ENCODE data around the gene HSD17B8.

Gene HSD17B8

DNA sequence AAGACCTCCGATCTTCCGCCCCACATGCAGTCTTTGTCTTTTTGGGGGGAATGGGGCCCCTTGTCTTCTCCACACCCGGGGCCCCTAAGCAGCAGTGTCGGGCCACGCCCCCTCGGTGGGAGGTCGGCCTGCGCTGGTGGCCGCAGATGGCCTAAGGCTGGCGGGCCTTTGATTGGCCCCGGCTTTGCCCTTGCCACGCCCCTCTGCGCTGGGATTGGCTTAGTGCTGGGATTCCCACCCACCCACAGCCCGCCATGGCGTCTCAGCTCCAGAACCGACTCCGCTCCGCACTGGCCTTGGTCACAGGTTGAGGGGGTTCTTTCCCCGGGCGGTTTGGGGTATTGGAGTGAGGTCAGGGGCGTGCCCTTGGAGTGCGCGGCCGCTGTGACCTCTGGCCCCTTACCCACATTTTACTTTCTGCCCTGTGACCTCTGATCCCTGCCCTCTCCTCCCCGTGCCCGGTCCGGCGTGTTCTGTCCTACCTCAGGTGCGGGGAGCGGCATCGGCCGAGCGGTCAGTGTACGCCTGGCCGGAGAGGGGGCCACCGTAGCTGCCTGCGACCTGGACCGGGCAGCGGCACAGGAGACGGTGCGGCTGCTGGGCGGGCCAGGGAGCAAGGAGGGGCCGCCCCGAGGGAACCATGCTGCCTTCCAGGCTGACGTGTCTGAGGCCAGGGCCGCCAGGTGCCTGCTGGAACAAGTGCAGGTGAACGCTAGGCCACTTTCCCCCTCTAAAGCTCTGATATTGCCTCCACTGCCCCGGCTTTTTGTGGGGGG lies at the start of gene HSD17B8:
HSD17B8 (plus strand) TSS at position 241 of the 776 bp plus-strand sequence; CDS start at position 255, 14 bp downstream.
- DNase-seq (ENCODE audit: low read depth in 2 of 2), result peak; percentile 80 to 88

DNA sequence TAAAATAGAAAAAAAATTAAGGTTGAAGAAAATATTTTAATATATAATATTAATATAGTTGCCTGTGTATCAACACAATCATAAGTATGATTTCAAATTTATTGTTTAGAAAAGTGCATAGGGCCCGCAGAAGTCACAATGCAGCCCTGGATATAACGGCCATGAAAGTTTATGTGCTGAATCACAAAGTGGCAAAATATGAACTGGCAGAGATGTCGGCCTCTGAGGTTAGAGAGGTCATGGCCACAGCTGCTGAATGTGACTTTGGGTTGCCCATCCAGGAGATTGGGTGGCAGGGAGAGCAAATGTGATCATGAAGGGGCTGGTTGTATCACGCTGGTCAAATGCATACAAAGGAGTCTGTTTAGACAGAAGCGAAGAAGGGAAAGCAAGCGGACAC lies 47.9 kb upstream of the HSD17B8 start:
- DNase-seq (ENCODE audit: low read depth in 2 of 2), result no peak

DNA sequence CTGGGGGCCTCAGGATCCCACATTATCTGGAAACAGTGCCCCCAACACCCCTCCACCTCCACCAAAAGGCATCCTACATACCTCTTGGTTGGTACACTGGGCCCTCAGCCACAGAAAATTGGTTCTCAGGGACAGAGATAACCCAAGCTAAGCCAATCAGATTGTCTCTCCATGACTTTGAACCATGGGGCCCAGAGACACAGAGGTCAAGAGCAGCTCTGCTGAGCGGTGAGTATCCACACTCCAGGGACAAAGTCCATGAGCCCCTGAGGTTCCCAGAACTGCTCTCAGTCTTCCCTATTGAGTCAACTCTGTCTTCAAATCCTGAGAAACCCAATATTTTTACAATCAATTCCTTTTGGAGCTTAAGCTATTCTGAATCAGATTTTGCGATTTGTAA lies 47.5 kb upstream of the HSD17B8 start:
- DNase-seq (ENCODE audit: low read depth in 2 of 2), result no peak

DNA sequence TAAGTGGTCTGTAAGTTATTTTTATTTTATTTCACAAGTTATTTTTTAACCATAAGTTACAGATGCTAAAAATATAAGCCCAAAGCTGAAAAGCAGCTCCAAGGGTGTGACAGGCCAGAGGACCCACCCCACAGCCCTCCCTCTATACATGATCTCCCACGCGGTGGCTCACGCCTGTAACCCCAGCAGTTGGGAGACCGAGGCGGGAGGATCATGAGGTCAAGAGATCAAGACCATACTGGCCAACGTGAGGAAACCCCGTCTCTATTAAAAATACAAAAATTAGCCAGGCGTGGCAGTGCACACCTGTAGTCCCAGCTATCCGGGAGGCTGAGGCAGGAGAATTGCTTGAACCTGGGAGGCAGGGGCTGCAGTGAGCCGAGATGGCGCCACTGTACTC lies 44.4 kb upstream of the HSD17B8 start:
- DNase-seq (ENCODE audit: low read depth in 2 of 2), result no peak

- no peak for DNase-seq (ENCODE audit: low read depth in 2 of 2)
Measured at GRCh38 chr6:33160728-33161344, 43.6 kb upstream of the HSD17B8 start.

- DNase-seq (ENCODE audit: low read depth in 2 of 2), result peak; percentile 56 to 61
Measured at GRCh38 chr6:33161354-33162331, 42.8 kb upstream of the HSD17B8 start.

- DNase-seq (ENCODE audit: low read depth in 2 of 2), result no peak
Measured at GRCh38 chr6:33163540-33163939, 40.9 kb upstream of the HSD17B8 start.

- DNase-seq (ENCODE audit: low read depth in 2 of 2), result no peak
Measured at GRCh38 chr6:33164176-33164575, 40.3 kb upstream of the HSD17B8 start.

DNA sequence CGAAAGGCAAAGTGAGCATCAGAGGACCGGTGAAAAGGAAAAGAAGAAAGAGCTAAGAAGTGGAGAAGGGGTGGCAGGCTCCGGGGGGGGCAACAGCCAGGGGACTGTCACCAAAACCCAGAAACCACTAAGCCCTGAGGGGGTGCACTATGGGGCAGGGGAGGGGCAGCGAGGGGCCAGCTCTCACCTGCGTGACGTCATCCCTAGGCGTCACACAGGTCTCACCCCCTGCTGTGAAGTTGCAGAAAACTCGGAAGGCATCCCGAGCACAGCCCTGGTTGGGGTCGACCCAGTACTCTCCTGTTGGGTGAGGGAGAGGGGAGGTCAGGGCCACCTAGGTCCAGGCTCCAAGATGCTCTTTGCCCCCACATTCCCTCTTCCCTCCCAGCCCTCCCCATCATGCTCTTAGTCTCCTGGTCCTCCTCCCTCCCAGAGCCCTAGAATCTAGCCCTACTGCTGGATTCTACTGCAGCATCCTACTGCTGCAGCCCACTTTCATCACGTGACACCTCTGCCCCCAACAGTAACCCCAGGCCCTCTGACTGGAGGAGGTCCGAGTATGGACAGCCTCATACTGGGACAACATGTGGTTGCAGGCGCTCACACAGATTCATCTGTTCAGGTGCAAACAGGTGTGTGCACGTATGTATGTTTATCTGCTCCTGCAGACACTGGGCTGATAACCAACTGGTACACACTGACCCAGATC lies 39.6 kb upstream of the HSD17B8 start:
- no peak for DNase-seq (ENCODE audit: low read depth in 2 of 2)

- no peak for DNase-seq (ENCODE audit: low read depth in 2 of 2)
Measured at GRCh38 chr6:33165581-33166258, 38.7 kb upstream of the HSD17B8 start.

- DNase-seq (ENCODE audit: low read depth in 2 of 2), result no peak
Measured at GRCh38 chr6:33166363-33166762, 38.1 kb upstream of the HSD17B8 start.

DNA sequence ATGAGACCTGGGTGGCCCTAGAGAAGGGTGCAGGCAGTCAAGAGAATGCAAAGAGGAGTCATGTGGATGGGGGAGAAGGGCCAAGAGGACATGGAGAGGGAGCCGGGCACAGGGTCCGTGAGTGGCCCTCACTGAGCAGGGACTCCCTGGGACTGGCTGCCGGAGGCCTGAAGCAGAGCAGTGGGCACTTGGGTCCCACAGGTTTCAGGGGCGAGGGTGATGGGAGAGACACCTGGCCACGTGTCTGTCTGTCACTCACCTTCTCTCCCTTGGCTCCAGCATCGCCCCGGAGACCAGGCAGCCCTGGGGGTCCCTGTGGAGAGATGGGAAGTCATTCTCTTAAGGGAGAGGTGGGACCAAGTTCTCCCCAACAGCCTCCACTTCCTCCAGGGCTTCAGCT lies 37.6 kb upstream of the HSD17B8 start:
- DNase-seq (ENCODE audit: low read depth in 2 of 2), result no peak

DNA sequence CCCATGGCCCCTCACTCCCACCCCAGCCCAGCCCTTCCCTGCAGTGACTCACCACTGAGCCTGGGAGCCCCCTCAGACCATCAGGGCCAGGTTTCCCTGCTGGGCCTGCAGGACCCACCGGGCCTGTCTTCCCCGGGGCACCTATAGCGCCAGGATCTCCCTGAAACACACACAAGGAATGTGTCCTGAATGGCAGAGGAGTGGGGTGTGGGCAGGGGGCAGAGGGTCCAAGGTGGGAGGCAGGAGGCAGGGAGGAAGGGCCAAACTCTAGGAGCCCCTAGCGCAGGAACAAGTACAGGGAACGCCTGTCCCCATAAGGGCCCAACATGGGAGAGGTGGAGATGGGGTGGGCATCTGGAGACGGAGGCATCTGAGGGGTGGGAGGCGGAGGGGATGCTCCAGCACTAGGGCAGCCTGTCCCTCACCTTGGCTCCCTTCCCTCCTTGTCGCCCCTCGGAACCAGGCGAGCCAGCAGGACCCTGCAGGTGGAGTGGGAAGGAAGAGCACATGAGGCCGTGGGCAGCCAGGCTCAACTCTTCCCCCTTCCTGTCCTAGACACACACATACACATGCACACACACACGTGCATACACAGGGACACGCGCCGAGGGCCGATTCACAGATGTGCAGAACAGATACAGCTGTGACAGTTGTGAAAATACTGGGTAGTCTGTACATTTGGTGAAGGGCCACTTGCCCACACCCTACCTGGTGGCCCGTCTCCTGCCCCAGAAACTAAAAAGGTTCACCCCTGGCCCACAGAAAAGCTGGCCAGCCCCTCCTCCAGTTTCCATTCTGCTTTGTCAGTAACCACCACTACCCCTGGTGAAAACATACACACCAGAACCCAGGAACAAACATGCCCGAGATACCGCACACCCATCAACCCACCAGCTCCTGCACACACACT lies 36.8 kb upstream of the HSD17B8 start:
- DNase-seq (ENCODE audit: low read depth in 2 of 2), result no peak

DNA sequence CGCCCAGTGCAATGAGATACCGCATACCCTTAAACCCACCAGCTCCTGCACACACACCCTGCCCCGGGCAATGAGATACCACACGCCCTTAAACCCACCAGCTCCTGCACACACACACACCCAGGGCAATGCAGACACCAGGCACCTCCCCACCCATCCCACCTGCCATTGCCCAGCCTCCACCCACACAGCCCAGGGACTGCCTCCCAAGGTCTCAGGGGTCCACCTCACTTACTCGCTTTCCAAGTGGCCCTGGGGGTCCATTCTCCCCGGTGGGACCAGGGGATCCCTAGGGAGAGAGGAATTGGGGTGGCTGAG lies 36.2 kb upstream of the HSD17B8 start:
- no peak for DNase-seq (ENCODE audit: low read depth in 2 of 2)

- DNase-seq (ENCODE audit: low read depth in 2 of 2), result no peak
Measured at GRCh38 chr6:33168639-33169038, 35.8 kb upstream of the HSD17B8 start.

DNA sequence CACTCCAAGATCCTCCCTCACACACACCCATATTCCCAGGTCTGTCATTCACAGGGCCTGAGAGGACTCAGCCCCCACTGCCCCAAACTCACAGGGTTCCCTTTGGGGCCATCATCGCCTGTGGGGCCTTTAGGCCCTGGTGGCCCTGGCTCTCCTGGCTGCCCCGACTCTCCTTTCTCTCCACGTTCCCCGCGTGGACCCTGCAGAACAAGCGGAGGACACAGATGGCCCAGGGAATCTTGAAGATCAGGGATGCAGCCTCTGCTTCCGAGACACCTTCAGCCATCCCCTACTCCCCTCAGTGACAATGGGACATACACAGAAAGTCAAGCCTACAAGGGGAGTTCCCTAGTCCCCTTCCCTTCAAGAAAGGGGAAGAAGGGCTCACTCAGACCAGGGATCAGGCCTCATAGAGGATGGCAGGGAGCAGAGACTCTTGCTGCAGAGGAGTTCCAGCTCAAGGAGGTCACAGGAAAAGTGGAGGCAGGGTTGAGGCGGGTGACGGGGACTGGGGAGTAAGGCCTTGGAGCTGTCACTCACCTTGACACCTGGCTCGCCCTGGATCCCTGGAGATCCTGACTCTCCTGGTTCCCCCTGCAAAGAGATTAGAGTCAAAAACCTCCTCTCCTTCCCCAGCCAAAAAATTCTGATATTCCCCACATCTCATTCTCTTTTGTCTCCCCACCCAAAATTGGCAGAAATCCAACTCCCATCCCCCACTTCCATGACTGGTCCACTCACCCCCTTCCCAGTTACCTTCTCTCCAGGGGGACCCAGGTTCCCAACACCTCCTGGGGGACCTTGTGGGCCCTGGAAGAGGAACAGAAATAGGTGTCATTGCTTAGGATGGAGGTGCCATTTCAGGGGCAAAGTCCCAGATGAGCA lies 34.9 kb upstream of the HSD17B8 start:
- DNase-seq (ENCODE audit: low read depth in 2 of 2), result no peak

- DNase-seq (ENCODE audit: low read depth in 2 of 2), result no peak
Measured at GRCh38 chr6:33170176-33171015, 34.1 kb upstream of the HSD17B8 start.
